HL-60/S4 treated with phorbol 12-myristate 13-acetate at 8.2 ng/mL for 4 days and 3 days (cell line): ENCODE data around the gene ZFP1.

Source experiments
- in situ Hi-C: fragments of 300-500 bp; cut with MboI; formaldehyde crosslinking; loops from 2 replicates; pipeline ENCODE4 v1.15.0; 2022; ENCODE audit warnings: low sequenced_read_pairs

The ZFP1 gene

DNA sequence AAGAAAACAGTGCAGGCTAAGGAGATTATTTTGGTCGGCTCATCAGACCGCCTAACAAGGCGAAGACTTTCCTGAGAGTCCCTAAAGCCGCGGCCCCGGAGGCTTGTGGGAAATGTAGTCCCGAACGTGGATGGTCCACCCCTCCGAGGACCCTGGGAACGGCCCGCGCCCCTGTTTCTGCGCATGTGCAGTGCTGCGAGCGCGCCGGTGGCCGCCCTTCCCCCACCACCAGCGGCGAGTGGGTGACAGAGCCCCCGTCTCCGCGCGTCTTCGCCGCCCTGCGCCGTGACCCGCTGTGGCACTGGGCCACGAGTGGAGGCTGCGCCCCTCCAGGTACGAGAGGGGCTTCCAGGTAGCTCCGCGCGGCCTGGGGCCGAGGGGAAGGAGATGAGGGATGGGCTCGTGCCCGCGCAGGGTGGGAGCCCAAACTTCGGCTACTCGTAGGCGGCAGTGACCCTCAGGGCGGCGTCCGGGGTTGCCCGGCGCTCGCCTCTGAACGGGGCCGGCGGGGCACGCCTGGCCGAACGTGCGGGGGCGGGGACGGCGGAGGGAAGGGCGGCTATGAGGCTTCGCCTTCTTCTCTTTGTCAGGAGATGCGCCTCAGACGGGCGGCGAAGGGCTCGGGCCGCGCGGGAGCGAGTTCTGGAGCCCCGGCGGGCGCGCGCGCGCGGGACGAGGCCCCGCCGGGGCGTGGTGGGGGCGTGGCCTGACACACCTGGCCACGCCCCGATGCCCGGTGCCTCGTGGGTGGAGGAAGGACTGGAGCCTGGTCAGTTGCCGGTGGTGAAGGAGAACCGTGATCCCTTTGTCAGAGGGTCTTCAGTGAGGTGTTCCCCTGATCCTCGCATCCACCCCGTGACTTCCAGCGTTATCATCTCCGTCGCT lies at the start of gene ZFP1:
TSS of gene ZFP1 (plus strand) at position 214 of the 885 bp plus-strand sequence. CDS start 4,428 bp downstream, outside the sequence.
- in situ Hi-C loops: no loop called here

DNA sequence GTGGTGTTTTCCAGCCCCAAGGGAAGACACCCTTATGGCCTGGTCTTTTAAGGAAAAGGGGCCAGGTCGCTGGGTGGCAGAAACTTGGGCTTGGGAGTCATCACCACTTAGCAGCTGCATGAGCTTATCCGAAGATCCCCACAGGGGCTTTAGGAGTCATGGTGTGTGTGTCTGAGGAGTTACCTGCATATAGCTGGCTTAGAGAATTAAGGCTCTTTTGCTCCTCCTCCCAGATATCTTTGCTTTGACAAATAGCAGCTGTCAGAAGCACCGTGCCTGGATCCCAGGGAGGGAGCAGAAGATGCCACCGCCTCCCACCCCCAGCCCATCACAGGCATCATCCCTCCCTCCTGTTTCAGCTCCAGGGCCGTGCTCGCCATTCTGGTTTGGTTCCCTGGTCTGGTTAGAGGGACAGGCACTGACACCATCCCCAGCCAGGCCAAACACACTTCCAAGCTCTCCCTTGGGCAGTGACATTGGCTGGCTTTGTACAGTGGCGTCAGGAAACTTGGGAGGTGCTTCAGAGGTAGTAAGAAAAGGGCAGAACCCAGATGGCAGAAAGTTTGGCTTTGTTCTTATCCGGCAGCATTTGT lies 49.2 kb upstream of the ZFP1 start:
- in situ Hi-C loops: no loop called here

DNA sequence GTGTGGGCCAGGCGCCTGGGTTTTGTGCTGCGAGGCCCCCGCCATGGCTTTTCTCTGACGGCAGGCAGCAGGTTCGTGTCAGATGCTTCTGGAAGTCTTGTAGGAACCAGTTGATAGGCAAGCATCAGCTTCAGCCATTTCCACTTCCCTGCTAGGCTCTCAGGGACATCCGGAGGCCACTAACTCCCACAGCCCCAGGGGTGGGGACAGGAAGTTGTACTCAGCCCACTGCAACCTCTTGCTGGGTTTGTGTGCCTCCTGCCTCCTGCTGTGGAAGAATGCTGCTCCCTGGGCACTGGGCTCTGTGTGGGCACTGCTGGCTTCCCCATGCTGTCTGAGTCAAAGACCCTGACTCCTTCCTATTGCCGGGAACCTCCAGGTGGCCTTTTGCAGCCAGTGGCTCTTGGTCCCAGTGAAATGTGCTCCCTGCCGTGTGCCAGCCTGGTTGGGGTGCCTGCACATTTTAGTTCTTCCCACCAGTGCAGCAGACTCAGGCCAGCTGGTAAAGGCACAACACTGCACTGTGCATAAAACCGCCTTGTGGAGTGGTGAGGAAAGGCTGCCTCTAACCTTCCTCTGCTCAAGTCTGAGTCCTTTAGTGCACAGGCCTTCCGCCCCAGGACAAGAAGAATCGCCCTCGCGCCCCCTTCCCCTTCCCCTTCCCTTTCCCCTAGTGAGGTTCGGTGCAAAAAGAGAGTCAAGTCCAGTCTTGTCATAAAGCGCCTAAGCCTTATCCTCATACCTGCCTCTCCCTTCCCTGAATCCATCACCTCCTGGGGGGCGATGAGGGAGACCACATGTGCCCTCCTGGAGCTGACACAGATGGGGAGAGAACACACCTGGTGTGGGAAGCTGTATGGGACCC lies 48.4 kb upstream of the ZFP1 start:
- in situ Hi-C loops: loop anchor here (10.0 kb wide), 1 partner anchor 105 kb away; the partner anchor contains the start of gene ZNRF1

DNA sequence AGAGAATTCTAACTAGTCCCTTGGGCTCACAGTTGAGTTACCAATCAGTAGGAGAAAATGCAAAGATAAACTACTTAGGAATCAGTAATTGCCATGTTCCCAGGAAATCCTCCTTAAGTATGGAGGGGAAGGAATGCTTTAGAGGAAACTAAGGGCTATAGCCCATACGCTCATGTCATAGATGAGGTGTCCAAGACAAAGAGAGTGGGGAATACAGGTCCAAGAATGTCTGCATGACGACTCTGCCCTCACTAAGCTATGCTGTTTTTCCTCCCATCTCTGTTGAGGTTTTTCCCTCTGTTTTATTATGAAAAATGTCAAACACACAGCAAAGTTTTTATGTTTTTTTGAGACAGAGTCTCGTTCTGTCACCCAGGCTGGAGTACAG lies 47.7 kb upstream of the ZFP1 start:
- in situ Hi-C loops: loop anchor here (10.0 kb wide), 1 partner anchor 106 kb away; the partner anchor contains the start of gene ZNRF1

DNA sequence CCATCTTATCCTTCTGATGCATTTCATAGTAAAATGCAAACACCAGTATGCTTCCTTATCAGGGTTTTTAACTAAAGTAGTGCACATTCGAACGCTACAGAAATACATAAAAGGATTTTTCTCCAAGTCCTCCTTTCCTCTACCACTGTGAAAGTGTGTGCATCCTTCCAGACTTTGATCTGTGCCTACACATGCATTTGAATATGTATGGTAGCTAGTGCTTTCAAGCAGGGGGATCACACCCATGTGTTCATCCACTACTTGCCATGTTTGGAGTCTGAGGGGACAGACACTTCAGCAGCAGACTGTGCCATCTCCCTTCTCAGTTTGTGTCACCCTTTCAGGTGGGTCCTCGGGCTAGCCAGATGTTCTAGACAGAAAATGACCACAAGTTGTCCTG lies 46.7 kb upstream of the ZFP1 start:
- in situ Hi-C loops: loop anchor here (10.0 kb wide), 1 partner anchor 107 kb away; the partner anchor contains the start of gene ZNRF1

DNA sequence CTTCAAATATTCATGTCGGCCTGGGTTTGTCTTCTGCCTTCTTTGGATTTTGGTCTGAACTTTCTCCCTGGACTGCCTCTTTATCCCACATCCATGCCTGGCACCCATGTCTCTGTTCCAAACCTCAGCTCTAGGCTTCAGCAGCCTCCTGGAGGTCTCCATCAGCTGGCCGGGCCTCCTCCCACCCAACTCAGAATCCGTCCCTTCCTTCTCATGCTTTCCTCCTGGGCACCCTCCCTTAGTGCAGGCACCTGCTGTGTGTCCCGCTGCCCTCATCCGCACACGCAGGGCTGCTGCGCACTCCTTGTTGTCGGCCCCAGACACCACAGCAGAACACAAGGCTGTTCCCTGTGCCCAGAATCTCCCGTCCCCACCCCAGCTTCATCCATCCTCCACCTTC lies 45.7 kb upstream of the ZFP1 start:
- in situ Hi-C loops: loop anchor here (10.0 kb wide), 1 partner anchor 108 kb away; the partner anchor contains the start of gene ZNRF1

DNA sequence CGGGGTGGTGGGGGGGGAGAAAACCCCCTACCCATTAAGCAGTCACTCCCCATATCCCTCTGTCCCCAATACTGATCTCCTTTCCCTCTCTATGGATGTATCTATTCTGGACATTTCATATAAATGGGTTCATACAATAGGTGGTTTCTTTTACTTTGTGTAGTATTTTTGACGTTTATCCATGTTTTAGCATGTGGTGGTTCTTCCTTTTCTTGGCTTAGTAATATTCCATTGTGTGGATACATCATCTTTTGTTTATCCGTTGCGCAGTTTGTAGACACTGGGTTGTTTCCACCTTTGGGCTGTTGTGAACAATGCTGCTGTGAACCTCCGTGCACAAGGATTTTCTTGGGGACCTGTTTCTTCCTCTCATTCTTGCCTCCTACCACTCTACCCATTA lies 44.3 kb upstream of the ZFP1 start:
- in situ Hi-C loops: loop anchor here (10.0 kb wide), 1 partner anchor 109 kb away; the partner anchor contains the start of gene ZNRF1

DNA sequence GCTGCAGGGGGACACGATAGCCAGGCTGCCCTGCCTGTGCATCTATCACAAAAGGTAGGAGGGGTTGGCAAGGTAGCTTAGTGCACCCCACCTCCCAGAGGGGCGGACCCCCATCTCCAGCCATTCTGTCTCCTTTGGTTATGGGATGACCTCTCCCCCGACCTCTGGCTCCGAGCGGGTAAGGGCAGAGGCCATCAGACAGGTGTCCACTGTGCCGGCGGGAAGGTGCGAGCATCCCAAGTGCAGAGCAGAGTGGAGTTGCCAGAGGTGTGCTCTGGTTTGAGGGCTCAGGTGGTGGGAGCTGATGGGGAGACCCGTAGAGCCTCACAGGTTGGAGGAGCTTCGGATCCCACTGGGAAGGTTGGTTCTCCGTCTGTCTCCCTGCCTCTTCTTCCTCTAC lies 43.5 kb upstream of the ZFP1 start:
- in situ Hi-C loops: loop anchor here (5.0 to 10.0 kb wide), 2 partner anchors 38 to 110 kb away; partner anchors contain the start of gene ZNRF1

DNA sequence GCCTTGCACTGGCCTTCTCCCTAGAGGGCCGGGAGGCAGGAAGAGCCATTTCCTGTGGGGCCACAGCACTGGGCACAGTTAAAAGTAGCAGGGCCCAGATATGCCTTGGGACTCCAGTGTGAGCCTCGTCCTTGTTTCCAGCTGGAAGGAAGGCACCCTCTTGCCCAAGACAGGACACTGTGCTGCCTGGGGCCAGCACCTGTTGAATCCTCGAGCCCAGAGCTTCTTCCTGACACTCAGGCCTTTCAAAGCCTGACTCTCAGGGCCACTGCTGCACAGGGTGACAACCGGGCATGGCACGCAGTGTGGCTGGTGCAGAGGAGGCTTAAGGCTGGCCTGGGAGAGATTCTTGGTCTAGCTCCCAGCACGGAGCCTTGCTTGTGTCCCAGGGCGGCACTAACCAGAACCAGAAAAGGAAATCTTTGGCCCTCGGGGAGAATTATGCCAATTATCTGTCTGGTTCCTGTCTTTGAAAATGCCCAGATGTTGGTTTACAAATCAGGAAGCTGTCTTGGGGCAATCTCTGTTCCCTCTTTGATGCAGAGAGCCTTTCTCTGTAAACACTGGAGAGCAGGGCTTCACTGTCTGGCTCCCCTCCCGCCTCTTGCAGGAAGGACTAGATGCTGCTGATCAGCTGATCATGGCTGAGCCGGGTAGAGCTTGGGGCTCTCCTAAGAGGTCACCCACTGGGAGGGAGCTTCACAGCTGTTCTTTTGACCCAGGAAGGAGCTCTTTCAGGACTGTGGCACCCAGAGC lies 42.8 kb upstream of the ZFP1 start:
- in situ Hi-C loops: loop anchor here (5.0 to 10.0 kb wide), 2 partner anchors 38 to 111 kb away; partner anchors contain the start of gene ZNRF1

DNA sequence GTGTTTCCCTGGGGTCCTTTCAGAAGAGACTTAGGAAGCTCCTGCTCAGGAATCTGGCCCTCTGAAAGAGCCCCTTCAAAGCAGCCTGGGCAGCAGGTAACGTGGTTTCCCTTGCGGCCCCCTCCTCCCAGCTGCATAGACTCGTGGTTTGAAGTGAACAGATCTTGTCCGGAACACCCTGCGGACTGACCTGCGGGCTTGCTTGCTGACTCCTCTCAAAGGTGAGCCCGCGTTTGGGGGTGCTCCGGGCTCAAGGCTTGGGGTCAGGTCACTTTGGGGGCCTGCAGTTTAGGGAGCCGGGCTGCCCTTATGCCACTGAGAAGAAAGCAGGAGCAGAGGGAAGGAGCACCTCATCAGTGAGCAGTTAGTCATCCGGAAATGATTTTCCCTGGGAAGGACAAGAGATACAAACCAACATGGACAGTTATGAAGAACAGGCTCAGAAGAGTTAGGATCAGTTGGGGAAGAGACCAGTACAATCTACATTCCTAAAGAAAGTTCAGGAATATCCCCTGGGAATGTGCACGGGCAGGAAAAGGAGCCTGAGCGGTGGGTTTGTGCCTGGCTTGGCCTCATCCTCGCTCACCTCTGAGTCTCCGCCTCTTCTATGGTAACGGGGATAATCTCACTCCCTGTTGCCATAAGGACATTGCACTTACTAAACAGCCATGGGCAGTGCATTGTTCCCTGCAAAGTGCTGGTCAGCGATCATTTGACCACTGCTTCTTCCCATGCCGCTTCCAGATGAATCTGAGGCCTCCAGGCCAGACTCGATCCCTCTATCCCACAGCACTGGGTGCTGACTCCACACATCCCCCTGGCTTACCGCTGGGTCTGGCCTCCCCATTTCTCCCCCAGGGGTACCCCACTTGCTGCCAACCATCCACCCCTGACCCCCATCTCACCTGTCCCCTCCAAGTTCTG lies 41.7 kb upstream of the ZFP1 start:
- in situ Hi-C loops: loop anchor here (5.0 to 10.0 kb wide), 2 partner anchors 39 to 112 kb away; partner anchors contain the start of gene ZNRF1

DNA sequence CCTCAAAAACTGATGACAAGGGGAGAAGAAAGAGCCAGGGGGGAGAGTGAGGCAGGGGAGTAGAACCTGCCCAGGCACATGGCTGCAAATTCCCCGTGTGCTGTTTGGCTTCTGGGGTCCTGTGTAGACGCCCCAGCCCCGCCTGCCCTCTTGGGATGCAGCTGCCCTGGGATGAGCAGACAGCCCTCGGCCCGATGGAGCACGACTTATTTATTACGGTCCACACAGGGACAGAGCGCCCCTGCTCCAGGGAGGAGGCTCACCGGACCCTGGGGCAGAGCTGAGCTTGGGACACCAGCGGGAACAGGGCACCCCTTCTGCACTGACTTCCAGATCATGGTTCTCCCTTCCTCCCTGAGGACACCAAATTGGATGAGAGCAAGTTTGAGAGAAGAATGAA lies 40.8 kb upstream of the ZFP1 start:
- in situ Hi-C loops: loop anchor here (5.0 to 10.0 kb wide), 2 partner anchors 40 to 113 kb away; partner anchors contain the start of gene ZNRF1

DNA sequence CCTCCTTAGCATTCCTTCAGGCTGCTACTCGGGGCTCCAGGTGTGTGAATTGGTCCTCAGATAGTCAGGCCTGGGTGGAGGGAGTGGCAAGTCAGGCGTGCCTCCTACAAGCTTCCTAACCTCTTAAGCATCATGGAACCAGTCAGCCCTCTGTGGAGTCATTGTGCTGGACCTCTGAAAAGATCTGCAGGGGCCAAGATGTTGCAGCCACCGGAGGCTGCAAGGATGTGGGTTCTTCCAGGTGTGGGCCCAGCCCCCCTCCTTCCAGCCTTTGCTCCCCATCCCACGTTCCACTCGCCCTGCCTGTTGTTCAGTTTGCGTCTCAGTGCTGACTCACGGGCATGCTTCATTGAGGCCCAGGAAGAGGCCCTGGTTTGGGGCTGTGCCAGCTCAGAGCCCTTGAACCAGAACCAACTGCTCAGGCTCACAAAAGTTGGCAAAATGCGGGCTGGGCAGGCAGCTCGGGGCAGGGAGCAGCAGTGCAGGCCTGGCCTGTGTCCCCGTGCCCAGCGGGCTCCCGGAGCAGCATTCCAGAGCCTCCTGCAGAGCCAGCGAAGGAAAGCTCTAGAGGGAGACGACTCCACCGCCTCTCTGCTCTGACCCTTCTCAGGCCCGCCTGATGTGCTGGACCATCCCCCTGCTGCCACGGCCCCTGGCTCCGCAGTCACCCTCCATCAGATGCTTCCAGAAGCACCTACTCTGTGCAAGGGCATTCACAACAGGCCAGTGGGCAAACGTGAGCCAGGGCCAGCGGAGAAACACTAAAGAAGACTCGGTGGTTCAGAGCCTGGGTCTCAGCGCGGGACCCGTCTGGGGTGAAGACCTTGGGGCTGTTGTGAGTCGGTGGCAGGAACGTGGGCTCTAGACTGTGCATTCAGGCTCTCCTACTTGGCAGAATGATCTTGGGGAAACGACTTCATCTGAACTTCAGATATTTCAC lies 39.3 kb upstream of the ZFP1 start:
- in situ Hi-C loops: loop anchor here (5.0 to 10.0 kb wide), 2 partner anchors 42 to 114 kb away; partner anchors contain the start of gene ZNRF1

DNA sequence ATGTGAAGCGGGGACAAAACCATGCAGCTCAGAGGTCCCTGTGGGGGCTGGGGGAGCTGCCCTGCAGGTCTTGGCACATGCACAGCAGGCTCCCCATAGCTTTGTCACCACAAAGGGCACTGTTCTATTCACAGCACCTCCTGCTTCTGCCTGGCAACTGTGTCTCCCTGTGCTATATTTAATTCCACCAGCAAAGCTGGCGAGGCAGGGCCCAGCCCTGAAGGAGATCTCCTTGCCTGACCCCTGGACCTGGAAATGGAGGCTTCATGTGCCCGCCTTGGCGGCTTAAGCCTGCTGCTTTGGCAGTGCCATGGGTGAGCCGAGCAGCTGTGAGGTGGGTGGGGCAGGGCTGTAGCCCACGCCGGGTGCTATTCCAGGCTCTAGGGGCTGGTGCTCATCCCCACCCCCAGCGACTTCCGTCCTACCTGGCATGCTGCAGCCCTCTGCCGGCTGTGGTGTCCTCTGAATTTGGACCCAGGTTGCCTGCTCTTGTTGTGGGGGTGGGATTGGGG lies 38.5 kb upstream of the ZFP1 start:
- in situ Hi-C loops: loop anchor here (5.0 to 10.0 kb wide), 2 partner anchors 42 to 115 kb away; partner anchors contain the start of gene ZNRF1

DNA sequence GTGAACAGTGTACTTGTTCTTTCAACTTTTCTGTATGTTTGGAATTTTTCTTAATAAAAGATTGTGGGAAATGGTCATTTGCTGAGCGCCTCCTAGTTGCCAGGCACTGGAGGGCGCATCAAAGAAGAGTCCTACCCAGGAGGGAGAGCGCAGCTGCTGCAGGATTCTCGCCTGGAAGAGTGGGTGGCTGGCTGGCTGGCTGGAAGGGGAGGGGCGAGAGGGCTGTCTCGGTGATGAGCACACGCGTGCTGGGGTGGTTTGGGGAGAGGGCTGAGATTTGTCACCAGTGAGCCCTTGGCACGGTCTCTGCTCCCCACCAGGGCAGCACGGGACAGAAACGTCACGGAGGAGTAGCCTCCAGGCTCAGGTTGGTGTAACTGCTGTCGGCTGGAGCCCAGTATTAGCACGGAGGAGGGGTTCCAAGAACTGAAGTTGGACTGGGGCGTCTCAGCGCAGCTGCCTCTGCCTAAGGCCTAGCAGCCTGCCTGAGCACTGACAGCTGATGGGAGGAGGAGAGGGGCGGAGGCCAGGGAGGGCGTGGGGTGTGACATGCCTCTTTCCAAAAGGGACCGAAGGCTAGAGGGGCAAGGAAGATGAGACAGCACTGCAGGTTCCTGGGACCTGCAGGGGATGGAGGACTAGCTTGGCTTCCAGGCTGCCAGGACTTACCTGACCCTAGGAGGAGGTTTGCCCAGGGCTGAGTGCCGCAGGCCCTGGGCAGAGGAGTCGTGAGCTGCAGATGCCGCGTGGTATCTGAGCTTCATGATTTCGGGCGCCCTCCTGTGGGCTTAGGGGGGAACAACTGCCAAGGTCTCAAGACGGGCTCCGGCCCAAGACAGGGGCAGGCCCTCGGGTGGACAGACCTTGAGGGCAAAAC lies 37.4 kb upstream of the ZFP1 start:
- in situ Hi-C loops: no loop called here

DNA sequence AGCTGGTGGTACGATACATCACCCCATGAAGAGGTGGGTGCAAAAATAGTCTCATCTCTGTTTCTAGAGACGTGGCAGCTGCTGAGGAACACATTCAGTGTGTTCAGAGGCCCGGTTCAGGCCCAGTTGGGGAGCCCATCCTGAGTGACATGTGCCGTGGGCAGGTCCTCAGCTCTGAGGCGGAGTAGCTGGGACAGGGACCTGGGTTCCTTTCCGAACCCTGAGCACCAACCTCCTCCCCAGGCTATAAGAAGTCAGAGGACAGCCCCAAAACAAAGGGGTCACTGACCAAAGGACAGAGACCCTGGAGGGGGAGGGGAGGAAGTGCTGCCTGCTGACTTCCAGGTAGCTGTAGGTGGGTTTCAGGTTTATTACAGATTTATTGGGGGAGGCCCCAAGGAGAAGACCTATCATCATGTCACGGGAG lies 36.8 kb upstream of the ZFP1 start:
- in situ Hi-C loops: no loop called here

DNA sequence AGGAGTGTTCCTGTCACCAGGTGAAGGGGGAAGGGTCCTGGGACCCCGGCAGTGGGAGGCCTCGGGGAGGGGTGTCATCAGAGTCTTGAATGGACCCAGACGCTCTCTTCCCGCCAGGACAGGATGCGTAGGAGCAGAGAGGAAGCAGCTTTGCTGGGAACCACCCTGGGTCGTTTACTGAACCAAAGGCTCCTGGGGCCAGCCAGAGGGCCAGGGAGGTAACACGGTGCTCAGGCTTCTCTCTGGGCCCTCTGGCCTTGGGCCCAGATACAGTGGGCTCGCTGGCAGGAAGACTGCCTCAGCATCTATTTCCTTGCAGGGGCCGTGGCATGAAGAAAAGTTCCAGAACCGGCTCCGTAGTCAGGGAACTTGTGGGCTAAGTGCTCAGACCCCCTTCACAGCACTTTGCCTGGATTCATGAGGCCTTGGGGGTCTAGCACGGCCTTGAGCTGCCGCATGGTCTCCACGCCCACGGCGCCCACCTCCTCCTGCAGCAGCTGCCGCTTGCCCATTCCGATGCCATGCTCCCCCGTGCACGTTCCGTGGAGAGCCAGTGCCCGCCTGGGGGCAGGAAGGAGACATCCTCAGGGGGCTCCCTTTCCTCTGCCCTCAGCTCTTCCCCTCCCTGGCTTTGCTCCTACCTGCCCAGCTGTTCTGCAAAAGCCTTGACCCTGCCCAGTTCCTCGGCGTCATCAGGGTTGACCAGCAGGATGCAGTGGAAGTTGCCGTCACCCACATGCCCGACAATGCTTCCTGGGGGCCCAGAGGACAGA lies 36.2 kb upstream of the ZFP1 start:
- in situ Hi-C loops: no loop called here
